Measurements from ENCODE around the gene ARRDC2. TPM values are rescaled to one million over a fixed set of nuclear protein-coding genes. Genes with fewer than 3 reads are reported as not detected.

Gene ARRDC2
- total and polyA plus RNA-seq, 2 of the 13 experiments (the other 11 are each of a cell fraction or from before 2014, with no cell fraction given) = 2.1 to 3.4 TPM

DNA sequence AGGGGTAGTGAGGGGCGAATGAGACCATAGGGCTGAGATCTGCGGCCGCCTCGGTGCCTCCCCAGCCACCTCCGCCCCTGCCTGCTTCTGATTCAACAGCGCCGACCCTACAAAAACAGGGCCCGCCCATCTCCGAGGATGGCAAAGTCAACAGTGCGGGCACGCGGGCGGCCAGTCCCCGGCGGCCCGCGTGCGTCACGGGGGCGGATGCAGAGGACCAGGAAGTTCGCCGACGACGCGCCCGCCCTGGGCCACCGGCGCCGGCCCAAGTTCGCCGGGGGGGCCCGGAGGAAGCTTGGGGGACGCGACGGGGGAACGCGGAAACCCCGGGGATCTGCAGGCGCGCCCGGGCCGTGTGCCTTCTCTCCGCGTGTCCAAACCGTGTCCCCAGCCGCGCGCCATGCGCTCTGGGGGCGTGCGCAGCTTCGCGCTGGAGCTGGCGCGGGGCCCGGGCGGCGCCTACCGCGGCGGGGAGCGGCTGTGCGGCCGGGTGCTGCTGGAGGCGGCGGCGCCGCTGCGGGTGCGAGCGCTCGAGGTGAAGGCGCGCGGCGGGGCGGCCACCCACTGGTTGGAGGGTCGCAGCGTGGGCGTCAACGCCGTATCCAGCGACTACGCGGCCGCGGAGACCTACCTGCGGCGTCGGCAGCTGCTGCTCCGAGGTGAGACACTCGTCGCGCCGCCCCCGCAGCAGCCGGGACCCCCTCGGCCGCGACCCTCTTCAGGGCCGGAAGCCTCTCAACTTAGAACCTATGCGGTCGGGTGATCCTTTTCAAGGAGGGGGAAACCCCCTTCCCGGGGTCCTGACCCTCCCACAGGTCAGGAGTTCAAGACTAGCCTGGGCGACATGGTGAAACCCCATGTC, 6.8 kb upstream of the ARRDC2 start (continued):
- TF ChIP-seq, protein P1, sequence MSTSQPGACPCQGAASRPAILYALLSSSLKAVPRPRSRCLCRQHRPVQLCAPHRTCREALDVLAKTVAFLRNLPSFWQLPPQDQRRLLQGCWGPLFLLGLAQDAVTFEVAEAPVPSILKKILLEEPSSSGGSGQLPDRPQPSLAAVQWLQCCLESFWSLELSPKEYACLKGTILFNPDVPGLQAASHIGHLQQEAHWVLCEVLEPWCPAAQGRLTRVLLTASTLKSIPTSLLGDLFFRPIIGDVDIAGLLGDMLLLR (CRISPR knock-in tag; IDR thresholded peaks at IDR 0.05) = peak; percentile 48; the same call in 1 of the 2 replicates
- TF ChIP-seq ZMYM4 (CRISPR knock-in tag; IDR thresholded peaks at IDR 0.05) = no peak
- no peak for TF ChIP-seq TSC22D2 (CRISPR knock-in tag; IDR thresholded peaks at IDR 0.05; ENCODE audit: borderline replicate concordance)
- no peak; the same call in 1 of the 2 replicates for TF ChIP-seq KLF15 (CRISPR knock-in tag; IDR thresholded peaks at IDR 0.05; ENCODE audit: borderline replicate concordance)
- TF ChIP-seq ATM (IDR thresholded peaks at IDR 0.05; ENCODE audit: borderline replicate concordance) = no peak
- TF ChIP-seq PPARG (CRISPR knock-in tag; conservative IDR thresholded peaks at IDR 0.05) = no peak
- TF ChIP-seq, protein P2, sequence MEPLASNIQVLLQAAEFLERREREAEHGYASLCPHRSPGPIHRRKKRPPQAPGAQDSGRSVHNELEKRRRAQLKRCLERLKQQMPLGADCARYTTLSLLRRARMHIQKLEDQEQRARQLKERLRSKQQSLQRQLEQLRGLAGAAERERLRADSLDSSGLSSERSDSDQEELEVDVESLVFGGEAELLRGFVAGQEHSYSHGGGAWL (CRISPR knock-in tag; IDR thresholded peaks at IDR 0.05) = peak; percentile 81
- TF ChIP-seq SP1 (IDR thresholded peaks at IDR 0.05) = no peak
- peak; percentile 38; the same call in 1 of the 2 replicates for TF ChIP-seq SP1 (CRISPR knock-in tag; IDR thresholded peaks at IDR 0.05)
- TF ChIP-seq GATAD1 (CRISPR knock-in tag; IDR thresholded peaks at IDR 0.05) = 0 out of 2 replicates have a peak, but pooled peaks have one; percentile 15
- no peak for TF ChIP-seq MLLT10 (CRISPR knock-in tag; IDR thresholded peaks at IDR 0.05)
- no peak; the same call in 1 of the 2 replicates for TF ChIP-seq ISL2 (CRISPR knock-in tag; IDR thresholded peaks at IDR 0.05)
- no peak for TF ChIP-seq ZFP36L2 (CRISPR knock-in tag; IDR thresholded peaks at IDR 0.05)
- no peak for TF ChIP-seq SIX4 (CRISPR knock-in tag; IDR thresholded peaks at IDR 0.05)
- no peak for TF ChIP-seq GZF1 (CRISPR knock-in tag; IDR thresholded peaks at IDR 0.05)
- TF ChIP-seq ZNF251 (CRISPR knock-in tag; IDR thresholded peaks at IDR 0.05) = no peak
- no peak for TF ChIP-seq KLF11 (CRISPR knock-in tag; IDR thresholded peaks at IDR 0.05)
- no peak for TF ChIP-seq ZKSCAN1 (IDR thresholded peaks at IDR 0.05; ENCODE audit: low read length)
- TF ChIP-seq, protein P3, sequence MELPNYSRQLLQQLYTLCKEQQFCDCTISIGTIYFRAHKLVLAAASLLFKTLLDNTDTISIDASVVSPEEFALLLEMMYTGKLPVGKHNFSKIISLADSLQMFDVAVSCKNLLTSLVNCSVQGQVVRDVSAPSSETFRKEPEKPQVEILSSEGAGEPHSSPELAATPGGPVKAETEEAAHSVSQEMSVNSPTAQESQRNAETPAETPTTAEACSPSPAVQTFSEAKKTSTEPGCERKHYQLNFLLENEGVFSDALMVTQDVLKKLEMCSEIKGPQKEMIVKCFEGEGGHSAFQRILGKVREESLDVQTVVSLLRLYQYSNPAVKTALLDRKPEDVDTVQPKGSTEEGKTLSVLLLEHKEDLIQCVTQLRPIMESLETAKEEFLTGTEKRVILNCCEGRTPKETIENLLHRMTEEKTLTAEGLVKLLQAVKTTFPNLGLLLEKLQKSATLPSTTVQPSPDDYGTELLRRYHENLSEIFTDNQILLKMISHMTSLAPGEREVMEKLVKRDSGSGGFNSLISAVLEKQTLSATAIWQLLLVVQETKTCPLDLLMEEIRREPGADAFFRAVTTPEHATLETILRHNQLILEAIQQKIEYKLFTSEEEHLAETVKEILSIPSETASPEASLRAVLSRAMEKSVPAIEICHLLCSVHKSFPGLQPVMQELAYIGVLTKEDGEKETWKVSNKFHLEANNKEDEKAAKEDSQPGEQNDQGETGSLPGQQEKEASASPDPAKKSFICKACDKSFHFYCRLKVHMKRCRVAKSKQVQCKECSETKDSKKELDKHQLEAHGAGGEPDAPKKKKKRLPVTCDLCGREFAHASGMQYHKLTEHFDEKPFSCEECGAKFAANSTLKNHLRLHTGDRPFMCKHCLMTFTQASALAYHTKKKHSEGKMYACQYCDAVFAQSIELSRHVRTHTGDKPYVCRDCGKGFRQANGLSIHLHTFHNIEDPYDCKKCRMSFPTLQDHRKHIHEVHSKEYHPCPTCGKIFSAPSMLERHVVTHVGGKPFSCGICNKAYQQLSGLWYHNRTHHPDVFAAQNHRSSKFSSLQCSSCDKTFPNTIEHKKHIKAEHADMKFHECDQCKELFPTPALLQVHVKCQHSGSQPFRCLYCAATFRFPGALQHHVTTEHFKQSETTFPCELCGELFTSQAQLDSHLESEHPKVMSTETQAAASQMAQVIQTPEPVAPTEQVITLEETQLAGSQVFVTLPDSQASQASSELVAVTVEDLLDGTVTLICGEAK (IDR thresholded peaks at IDR 0.05) = no peak
- TF ChIP-seq, protein P3 (CRISPR knock-in tag; IDR thresholded peaks at IDR 0.05) = 0 out of 2 replicates have a peak, but pooled peaks have one; percentile 31
- no peak for TF ChIP-seq PTBP1 (IDR thresholded peaks at IDR 0.05; ENCODE audit: low read depth, low read length, poor library complexity, severe bottlenecking)
- TF ChIP-seq SMYD3 (CRISPR knock-in tag; IDR thresholded peaks at IDR 0.05) = no peak
- TF ChIP-seq NCOA5 (CRISPR knock-in tag; IDR thresholded peaks at IDR 0.05) = no peak
